ENCODE results near the gene TAMALIN.

Gene TAMALIN

GRCh38 chr12:52055731-52056711 is 49.3 kb downstream of the TAMALIN start:
- no peak for DNase-seq (ENCODE audit: low spot score)

GRCh38 chr12:52056801-52057637 is 50.3 kb downstream of the TAMALIN start:
- DNase-seq (ENCODE audit: low spot score) = no peak

GRCh38 chr12:52057638-52058576 is 51.2 kb downstream of the TAMALIN start:
- no peak for DNase-seq (ENCODE audit: low spot score)

- no peak for DNase-seq (ENCODE audit: low spot score)
Measured at GRCh38 chr12:52058631-52059361, 52.0 kb downstream of the TAMALIN start.

GRCh38 chr12:52059582-52060497 is 53.1 kb downstream of the TAMALIN start:
- DNase-seq (ENCODE audit: low spot score) = no peak

DNA sequence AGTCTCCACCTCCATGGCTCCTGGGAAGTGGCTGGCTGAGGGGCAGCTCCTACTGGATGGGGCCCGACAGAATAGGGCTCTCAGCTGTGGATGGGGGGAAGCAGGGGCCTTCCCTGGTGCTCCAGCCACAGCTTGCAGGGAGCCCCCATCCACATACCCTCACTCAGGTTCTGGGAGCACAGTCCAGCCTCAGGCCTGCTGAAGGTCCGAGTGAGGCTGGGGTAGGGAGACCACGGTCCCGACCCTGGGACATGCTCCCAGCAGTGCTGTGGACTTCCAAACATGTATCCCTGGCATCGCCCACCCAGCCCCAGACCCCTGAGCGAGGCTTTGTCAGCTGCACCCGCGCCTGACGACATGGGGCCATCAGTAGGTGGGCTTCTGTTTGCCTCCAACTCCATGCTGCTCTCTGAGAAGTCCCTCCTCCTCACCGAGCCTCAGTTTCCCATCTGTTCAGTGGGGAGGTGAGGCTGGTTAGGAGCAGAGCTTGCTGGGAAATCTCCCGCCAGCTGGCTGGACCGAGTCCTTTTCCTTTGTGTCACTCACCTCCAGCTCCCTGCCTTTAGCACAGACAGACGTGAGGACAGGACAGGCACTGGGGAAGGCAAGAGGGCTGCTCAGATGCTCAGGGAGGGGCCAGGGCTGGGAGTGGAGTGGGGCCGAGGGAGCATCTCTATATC is 53.9 kb downstream of the TAMALIN start:
- DNase-seq (ENCODE audit: low spot score) = no peak

GRCh38 chr12:52061470-52062166 is 54.9 kb downstream of the TAMALIN start:
- DNase-seq (ENCODE audit: low spot score) = no peak

DNA sequence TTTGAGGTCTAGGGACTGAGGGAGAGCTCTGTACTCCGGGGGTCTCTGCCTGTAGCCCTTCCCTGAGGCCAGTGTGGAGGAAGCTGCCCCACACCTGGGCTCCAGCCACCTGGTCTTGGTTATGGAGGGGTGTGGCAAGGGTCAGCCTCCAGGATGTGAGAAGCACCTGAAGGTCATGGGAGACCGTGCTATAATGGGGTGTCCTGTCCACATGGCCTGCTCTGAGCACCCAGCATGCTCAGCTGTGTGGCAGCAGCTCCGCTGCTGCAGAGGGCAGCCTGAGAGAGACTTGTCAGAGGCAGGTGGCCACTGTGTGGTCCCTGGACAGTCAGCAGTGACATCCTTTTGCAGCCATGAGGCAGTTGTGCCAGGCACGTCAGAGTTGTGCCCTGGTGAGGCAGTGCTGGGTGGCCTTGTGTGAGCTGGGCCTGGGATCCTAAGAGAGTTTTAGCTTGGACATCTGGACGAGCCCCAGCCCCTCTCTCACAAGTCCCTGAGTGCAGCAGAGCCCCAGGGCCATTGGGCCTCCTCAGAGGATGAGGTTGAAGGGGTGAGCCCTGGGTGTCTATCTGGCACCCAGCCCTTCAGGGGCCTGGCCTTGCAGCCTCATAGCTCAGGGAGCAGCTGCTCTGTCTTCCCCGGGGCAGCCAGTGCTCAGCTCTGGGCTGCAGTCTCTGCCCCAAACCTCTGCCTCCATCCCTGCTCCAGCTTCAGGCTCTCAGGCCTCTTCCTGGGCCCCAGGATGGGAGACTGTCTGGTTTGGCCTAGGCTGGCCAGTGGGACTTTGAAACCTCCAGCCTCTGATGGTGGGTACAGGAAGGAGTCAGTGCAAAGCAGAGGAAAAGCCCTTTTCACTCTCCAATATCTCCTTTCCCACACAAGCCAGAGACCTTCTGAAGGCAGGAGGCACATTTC is 55.7 kb downstream of the TAMALIN start:
- no peak for DNase-seq (ENCODE audit: low spot score)

GRCh38 chr12:52063082-52063924 is 56.6 kb downstream of the TAMALIN start:
- DNase-seq (ENCODE audit: low spot score) = no peak

DNA sequence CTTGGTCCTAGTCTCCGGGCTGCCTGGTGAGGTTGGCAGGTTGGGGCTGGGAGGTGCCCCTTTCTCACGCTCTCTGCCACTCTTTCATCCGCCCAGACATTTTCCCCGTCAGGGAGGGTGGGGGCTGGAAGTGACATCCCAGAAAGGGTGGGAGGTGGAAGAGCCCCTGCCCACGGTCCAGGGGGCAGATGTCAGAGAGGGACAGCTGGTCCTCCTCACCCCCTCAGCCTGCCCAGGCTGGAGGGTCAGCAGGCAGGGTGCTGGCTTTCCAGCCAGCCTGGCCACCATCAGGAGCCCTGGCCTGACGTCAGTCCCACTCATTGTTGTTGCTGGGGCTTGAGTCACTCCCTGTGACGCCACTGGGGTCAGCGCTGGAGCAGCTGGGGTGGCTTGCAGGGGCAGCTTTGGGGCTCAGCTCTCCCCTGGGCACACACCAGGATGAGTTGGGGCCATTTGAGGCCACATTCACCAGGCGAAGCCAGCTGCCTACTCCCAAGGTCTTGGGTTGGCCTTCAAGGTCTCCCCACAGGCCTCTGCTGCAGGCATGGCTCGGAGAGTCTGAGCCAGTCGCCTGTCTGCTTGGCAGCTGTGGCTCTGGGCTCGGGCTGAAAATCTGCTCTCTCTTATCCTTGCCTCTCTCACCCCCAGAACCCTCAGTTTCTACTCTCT is 57.4 kb downstream of the TAMALIN start:
- no peak for DNase-seq (ENCODE audit: low spot score)

Measured in germinal center (tissue), 1 donor.